AML-193 (cell line): ENCODE data around the gene SDR39U1.
A peak's percentile ranks its signal among the peaks of the same experiment; 100 is the strongest.
"Not testable (repeated sequence)": the region's sequence is repeated elsewhere in the genome, so short reads cannot be mapped to it uniquely, and the experiment has no call there.

Experiments
- DNase-seq, 2 experiments: peaks; one replicate each; lab custom pipeline; 2025; lab: John Stamatoyannopoulos, UW

SDR39U1 gene

GRCh38 chr14:24442240-24443052, at the start of gene SDR39U1:
Gene SDR39U1 (minus strand): TSS chr14:24442776. CDS start chr14:24442769, 7 bp downstream.
- DNase-seq, result peak; percentile 98 to 99

DNA sequence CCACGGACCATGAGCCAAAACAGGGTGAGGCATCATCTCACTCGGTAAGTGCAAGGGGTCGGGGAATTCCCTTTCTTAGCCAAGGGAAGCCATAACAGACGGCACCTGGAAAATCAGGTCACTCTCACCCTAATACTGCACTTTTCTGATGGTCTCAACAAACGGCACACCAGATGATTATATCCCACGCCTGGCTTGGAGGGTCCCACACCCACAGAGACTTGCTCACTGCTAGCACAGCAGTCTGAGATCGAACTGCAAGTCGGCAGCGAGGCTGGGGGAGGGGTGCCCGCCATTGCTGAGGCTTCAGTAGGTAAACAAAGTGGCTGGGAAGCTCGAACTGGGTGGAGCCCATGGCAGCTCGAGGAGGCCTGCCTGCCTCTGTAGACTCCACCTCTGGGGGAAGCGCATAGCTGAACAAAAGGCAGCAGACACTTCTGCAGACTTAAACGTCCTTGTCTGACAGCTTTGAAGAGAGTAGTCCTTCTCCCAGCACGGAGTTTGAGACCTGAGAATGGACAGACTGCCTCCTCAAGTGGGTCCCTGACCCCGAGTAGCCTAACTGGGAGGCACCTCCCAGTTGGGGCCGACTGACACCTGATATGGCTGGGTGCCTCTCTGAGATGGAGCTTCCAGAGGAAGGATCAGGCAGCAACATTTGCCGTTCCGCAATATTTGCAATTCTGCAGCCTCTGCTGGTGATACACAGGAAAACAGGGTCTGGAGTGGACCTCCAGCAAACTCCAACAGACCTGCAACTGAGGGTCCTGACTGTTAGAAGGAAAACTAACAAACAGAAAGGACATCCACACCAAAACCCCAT, 49.2 kb upstream of the SDR39U1 start:
- DNase-seq, result not testable (repeated sequence)

- peak; percentile 74 to 81 for DNase-seq
Measured at GRCh38 chr14:24483604-24484252, 41.2 kb upstream of the SDR39U1 start.

DNA sequence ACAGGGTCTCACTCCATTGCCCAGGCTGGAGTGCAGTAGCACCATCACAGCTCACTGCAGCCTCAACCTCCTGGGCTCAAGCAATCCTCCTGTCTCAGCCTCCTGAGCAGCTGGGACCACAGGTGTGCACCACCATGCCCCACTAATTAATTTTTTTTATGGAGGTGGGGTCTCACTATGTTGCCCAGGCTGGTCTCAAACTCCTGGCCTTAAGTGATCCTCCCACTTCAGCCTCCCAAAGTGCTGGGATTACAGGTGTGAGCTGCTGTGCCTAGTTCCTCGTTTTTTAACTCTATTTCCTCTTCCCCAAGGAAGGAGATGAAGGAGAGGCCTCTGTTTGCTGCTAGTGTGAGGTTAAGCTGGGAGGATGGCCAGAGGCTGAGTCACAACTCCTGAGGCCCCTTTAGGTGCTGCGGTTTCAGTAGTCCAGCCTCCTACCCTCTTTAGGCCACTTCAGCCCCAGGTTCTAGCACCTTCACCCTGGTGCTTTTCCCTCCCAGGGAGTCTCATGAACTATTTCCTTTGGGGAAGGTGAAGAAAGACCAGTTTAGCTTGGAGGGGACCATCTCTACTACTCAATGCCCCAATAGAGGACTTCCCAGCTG, 40.2 kb upstream of the SDR39U1 start:
- peak in 1 of 2 experiments; percentile 17 for DNase-seq

DNA sequence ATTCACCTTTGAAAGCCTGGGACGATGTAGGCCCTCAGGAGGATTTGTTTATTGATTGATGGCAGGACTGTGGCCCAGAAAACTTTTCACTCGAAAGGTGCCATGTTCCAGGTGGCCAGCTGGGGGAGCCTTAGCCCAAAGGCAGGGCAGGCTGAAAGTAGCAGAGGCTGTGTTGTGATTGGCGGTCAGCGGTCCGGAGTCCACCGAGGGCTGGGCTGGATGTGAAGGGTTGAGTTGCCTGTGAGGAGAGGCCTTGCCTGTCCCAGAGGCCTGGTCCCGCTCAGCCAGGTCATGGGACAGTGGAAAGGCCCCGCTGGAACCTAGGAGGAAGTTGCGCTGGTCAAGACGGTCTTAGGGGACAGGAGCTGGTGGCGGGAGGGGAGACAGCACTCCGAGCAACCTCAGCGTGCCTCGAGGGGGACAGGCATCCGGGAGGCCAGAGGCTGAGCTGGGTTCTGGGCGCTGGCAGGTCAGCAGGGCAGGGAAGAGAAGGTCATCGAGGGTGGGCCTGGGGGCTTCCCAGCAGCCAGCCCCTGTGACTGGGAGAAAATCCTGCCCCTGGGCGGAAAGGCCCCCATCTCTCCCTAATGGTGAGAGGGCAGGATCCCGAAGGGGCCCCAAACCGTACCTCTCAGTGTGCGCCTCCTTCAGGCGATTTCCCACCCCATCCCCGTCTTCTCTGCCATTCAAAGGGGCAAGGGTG, 39.2 kb upstream of the SDR39U1 start:
- peak; percentile 18 to 30 for DNase-seq

GRCh38 chr14:24479999-24480398, 37.4 kb upstream of the SDR39U1 start:
- DNase-seq, result not testable (repeated sequence)

- DNase-seq, result no peak
Measured at GRCh38 chr14:24475261-24475660, 32.7 kb upstream of the SDR39U1 start.

GRCh38 chr14:24473211-24473610, 30.6 kb upstream of the SDR39U1 start:
- DNase-seq, result no peak

DNA sequence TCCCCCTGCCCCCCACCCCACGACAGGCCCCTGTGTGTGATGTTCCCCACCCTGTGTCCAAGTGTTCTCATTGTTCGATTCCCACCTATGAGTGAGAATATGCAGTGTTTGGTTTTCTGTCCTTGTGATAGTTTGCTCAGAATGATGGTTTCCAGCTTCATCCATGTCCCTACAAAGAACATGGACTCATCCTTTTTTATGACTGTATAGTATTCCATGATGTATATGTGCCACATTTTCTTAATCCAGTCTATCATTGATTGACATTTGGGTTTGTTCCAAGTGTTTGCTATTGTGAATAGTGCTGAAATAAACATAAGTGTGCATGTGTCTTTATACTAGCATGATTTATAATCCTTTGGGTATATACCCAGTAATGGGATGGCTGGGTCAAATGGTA, 27.9 kb upstream of the SDR39U1 start:
- not testable (repeated sequence) for DNase-seq

GRCh38 chr14:24465805-24466204, 23.2 kb upstream of the SDR39U1 start:
- no peak for DNase-seq

GRCh38 chr14:24465368-24465767, 22.8 kb upstream of the SDR39U1 start:
- DNase-seq, result no peak

DNA sequence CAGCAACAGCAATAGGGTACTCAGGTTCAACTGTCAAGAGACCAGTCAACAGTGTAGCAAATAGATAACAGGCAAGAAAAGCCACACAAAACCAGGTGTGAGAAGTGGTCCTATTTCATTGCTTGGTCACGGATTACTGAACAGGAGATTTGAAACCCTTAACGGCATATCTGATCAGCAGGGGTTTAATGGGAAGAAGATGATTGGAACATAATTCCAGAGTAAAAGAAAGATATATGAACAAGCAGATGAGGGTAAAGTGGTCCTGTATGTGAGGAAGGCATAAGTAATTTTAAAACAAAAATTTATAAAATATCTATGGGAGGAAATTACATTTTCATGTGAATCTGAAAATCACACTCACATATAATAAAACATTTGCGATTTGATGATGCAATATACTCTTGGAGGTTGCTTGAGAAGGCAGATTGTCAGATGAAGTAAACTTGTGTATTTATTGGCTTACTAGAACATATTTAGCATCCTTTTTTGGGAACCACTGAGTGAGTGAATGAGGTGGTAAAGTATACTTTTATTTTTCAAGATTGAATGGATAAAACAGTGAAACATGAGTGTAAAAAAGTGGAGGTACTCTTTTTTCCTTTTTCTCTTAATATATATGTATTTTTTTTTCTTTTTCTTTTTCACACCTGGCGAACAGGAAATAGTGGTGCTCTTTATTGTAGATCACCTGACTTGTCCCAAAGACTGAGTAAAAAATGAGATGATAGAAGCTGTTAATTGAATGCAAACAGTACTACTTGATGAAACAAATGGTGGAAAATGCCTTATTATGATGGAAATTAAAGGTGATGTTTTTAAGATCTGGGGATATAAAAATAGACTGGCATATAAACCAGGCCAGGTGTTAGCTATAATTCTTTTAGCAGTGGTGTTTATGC, 21.6 kb upstream of the SDR39U1 start:
- no peak for DNase-seq

GRCh38 chr14:24463017-24463883, 20.7 kb upstream of the SDR39U1 start:
- DNase-seq, result no peak

DNA sequence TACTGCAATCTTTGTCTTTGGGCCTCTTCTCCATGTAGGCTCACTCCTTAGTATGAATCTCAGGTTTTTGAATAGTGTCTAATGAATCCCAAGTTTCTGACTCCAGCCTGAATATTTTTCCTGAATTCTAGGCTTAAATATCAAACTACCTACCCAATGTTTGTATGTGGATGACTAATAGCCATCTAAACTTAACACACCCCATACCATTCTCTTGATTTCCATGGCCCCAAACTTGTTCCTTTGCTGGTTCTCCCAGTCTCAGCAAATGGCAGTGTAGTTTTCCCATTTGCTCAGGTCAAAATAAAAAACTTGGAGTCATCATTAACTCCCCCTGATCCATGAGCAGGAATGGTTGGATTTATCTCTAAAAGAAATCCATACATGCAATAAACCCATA, 18.8 kb upstream of the SDR39U1 start:
- no peak for DNase-seq

DNA sequence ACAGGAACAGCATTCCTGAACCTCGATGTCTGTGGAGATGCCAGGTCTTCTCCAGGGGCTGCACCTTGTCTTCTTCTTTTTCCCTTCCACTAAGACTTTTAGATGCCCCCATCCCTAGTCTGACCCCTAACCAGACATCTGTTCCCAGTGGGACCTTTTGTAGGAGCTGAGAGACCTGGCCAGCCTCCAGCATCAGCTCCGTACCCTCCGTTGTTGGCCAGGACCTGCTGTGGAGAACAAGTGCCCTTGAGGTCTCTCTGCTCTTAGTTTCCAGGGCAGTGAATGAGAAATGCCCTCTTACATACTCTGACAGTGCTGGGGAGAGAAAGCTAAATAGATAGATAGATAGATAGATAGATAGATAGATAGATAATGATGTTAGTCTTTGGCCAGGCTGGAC, 16.8 kb upstream of the SDR39U1 start:
- DNase-seq, result no peak

- DNase-seq, result no peak
Measured at GRCh38 chr14:24458736-24459135, 16.2 kb upstream of the SDR39U1 start.

- DNase-seq, result no peak
Measured at GRCh38 chr14:24456980-24457379, 14.4 kb upstream of the SDR39U1 start.

DNA sequence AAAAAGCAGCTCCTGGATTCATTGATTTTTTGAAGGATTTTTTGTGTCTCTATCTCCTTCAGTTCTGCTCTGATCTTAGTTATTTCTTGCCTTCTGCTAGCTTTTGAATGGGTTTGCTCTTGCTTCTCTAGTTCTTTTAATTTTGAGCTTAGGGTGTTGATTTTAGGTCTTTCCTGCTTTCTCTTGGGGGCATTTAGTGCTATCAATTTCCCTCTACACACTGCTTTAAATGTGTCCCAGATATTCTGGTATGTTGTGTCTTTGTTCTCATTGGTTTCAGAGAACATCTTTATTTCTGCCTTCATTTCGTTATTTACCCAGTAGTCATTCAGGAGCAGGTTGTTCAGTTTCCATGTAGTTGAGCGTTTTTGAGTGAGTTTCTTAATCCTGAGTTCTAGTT, 8.3 kb upstream of the SDR39U1 start:
- not testable (repeated sequence) for DNase-seq

GRCh38 chr14:24443053-24443665, 583 bp upstream of the SDR39U1 start:
- DNase-seq, result no peak
